Measurements from ENCODE around the gene PARP4.
"Not testable (repeated sequence)": the region's sequence is repeated elsewhere in the genome, so short reads cannot be mapped to it uniquely, and the experiment has no call there.

PARP4 gene

GRCh38 chr13:24502533-24503378, 9.8 kb downstream of the PARP4 start:
- DNase-seq (ENCODE audit: low spot score), result no peak
- TF ChIP-seq CTCF (IDR thresholded peaks at IDR 0.05; ENCODE audit: extremely low read depth, missing control alignments), result no peak

GRCh38 chr13:24500977-24501376, 11.6 kb downstream of the PARP4 start:
- no peak for DNase-seq (ENCODE audit: low spot score)
- TF ChIP-seq CTCF (IDR thresholded peaks at IDR 0.05; ENCODE audit: extremely low read depth, missing control alignments), result no peak

- no peak for DNase-seq (ENCODE audit: low spot score)
- TF ChIP-seq CTCF (IDR thresholded peaks at IDR 0.05; ENCODE audit: extremely low read depth, missing control alignments), result no peak
Observed at GRCh38 chr13:24497742-24498141, 14.8 kb downstream of the PARP4 start.

DNA sequence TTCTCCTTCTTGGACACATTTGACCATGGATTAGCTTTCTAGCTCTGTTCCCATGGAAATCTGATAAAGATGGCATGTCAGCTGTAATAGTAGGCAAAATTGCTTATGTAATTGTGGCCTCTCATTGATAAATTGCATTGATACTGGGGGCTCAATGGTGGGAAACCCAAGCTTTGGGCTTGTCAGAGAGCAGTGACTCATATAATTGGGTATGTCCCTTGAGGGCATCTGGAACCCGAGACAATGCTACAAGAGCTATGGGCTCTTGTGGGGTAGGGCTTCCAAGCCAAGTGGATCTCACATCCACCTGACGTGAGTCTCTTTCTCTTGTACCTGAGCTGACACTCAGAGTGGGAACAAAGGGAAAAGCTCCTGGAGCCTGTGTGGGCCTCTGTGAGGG, 16.3 kb downstream of the PARP4 start:
- not testable (repeated sequence) for DNase-seq (ENCODE audit: low spot score)

GRCh38 chr13:24495151-24495729, 17.3 kb downstream of the PARP4 start:
- no peak for DNase-seq (ENCODE audit: low spot score)
- TF ChIP-seq CTCF (IDR thresholded peaks at IDR 0.05; ENCODE audit: extremely low read depth, missing control alignments), result no peak

GRCh38 chr13:24493356-24493755, 19.2 kb downstream of the PARP4 start:
- DNase-seq (ENCODE audit: low spot score), result no peak
- TF ChIP-seq CTCF (IDR thresholded peaks at IDR 0.05; ENCODE audit: extremely low read depth, missing control alignments), result no peak

DNA sequence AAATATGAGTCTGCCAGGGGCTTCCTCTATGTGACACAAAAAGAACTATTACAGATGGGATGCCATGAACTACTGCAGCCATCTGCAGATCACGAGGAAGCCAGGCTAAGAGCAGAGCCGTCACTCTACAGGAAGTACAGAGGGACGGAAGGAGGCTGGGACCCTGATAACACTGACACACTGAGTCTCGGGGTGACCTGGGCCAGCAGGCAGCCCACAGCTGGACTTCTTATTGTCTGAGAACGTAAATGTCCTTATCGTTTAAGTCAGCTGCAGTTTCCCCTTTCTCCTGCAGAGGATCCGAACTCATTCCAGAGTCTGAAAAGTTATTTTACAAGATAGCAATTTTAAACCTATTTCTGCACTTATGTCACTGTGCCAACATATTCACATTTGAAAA, 20.7 kb downstream of the PARP4 start:
- no peak for TF ChIP-seq CTCF (IDR thresholded peaks at IDR 0.05; ENCODE audit: extremely low read depth, missing control alignments)
- no peak for DNase-seq (ENCODE audit: low spot score)

GRCh38 chr13:24489721-24490120, 22.9 kb downstream of the PARP4 start:
- TF ChIP-seq CTCF (IDR thresholded peaks at IDR 0.05; ENCODE audit: extremely low read depth, missing control alignments), result no peak
- no peak for DNase-seq (ENCODE audit: low spot score)

GRCh38 chr13:24488092-24488491, 24.5 kb downstream of the PARP4 start:
- DNase-seq (ENCODE audit: low spot score), result not testable (repeated sequence)

- DNase-seq (ENCODE audit: low spot score), result not testable (repeated sequence)
Observed at GRCh38 chr13:24486017-24486657, 26.4 kb downstream of the PARP4 start.
